SW 1271 (cell line): ENCODE measurements around the gene SCAPER.
"Not testable (repeated sequence)": the region's sequence is repeated elsewhere in the genome, so short reads cannot be mapped to it uniquely, and the experiment has no call there.

Experiments
- DNase-seq, 2 experiments: peaks; one replicate each; lab custom pipeline; 2025; lab: John Stamatoyannopoulos, UW

SCAPER gene

DNA sequence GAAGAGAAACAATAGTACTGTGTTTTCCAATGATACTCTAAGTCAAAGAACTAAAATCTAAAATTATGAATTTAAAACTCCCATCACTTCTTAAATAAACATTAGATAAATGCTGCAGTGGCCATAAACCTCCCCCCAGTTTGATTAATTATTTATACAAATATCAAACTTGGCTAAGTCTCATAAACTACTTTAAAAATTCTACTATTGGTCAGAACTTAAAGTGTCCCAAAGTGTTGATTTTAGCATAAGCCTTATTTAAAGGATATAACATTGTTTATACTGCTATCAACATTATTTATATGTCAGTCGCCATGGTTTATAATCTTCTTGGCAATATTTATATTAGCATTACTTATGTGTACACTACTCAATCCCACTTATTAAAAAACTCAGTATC is 132.4 kb downstream of the SCAPER start:
- DNase-seq: no peak

GRCh38 chr15:76764004-76764403 is 141.1 kb downstream of the SCAPER start:
- DNase-seq: no peak

DNA sequence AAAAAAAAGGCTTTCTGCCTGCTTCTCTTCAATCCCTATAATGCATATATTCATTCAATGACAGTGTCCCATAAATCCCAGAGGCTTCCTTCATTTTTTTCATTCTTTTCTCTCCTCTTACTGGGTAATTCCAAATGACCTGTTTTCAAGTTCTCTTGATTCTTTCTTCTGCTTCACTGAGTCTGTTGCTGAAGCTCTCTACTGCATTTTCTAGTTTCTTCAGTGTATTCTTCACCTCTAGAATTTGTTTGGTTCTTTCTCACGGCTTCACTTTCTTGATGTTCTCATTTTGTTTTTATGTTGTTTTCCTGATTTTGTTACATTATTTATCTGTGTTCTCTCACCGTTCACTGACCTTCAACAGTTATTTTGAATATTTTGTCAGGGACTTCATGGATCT is 141.6 kb downstream of the SCAPER start:
- no peak for DNase-seq

DNA sequence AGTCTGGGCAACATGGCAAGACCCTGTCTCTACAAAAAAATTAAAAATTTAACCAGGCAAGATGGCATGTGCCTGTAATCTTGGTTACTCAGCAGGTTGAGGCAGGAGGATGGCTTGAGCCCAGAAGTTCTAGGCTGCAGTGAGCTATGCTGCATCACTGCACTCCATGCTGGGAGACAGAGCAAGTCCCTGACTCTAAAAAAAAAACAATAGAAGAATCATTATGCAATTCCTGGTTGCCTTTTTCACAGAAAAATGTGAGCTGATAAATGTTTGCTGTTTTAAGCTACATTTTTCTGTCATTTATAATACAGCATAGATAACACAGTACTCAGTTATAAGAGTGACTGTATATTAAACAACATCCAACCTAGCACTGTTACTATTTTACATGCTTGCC is 148.8 kb downstream of the SCAPER start:
- DNase-seq: no peak

- no peak for DNase-seq
These were observed 151.4 kb downstream of the SCAPER start for GRCh38 chr15:76753771-76754170.

GRCh38 chr15:76753131-76753530 is 152.0 kb downstream of the SCAPER start:
- no peak for DNase-seq

DNA sequence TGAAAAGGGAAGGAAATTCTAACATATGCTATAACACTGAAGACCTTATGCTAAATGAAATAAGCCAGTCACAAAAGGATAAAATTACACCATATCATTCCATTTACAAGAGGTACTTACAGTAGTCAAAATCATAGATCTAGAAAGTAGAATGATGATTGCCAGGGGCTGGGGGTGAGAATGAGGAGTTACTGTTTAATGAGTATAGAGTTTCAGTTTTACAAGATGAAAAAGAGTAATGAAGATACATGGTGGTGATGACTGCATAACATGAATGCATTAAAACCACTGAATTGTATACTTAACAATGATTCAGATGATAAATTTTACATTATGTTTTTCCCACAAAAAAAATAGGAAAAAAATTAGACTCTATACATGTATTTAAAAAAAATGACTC is 152.6 kb downstream of the SCAPER start:
- DNase-seq: no peak

- no peak for DNase-seq
These were observed 167.6 kb downstream of the SCAPER start for GRCh38 chr15:76737573-76737972.

GRCh38 chr15:76732321-76732720 is 172.8 kb downstream of the SCAPER start:
- DNase-seq: not testable (repeated sequence)

- no peak for DNase-seq
These were observed 174.9 kb downstream of the SCAPER start for GRCh38 chr15:76730262-76730661.

- no peak for DNase-seq
These were observed 186.3 kb downstream of the SCAPER start for GRCh38 chr15:76718863-76719262.

- no peak for DNase-seq
These were observed 190.2 kb downstream of the SCAPER start for GRCh38 chr15:76714950-76715349.

GRCh38 chr15:76711351-76711827 is 193.8 kb downstream of the SCAPER start:
- DNase-seq: no peak

DNA sequence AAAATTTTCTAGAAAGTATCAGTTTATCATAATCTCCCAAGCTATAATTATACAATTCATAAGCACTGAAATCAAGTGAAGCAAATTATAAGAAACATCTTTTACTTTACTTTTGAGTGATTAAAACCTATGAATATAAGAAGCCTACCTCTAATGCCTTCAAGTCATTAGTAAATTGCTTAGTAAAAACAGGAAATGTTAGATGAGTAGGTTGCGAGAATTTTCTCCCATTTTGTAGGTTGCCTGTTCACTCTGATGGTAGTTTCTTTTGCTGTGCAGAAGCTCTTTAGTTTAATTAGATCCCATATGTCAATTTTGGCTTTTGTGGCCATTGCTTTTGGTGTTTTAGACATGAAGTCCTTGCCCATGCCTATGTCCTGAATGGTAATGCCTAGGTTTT is 201.1 kb downstream of the SCAPER start:
- not testable (repeated sequence) for DNase-seq

DNA sequence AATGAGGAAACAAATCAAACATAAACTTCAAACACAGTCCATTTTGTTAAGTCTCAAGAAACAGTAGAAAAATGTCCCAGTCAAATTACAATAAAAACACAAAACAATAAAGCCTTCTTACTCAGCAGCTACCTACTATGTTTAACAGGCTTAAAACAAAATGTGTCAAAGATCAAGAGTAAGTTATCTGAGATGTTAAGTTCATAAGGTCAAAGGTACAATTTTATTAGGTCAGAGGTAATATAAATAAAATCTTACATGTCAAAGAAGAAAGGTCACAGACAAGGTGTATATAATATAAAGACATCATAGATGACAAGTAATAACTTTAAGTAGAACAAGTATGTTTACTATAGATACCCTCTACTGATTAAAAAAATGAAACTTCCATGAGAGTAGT is 208.3 kb downstream of the SCAPER start:
- no peak for DNase-seq

DNA sequence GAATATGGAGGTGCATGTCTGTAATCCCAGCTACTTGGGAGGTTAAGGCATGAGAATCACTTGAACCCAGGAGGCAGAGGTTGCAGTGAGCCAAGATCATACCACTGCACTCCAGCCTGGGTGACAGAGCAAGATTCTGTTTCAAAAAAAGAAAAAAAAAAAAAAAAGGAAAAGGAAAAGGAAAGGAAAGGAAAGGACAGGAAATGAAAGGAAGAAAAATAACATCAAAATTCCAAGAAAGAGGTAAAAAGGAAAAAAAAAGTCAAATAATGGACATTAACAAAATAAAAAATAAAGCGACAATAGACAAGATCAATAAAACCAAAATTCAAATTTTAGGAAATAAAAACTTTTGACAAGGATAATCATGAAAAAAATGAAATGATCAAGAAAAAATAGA is 212.6 kb downstream of the SCAPER start:
- not testable (repeated sequence) for DNase-seq

- DNase-seq: not testable (repeated sequence)
These were observed 217.5 kb downstream of the SCAPER start for GRCh38 chr15:76687592-76687991.

- no peak for DNase-seq
These were observed 221.1 kb downstream of the SCAPER start for GRCh38 chr15:76684002-76684401.

DNA sequence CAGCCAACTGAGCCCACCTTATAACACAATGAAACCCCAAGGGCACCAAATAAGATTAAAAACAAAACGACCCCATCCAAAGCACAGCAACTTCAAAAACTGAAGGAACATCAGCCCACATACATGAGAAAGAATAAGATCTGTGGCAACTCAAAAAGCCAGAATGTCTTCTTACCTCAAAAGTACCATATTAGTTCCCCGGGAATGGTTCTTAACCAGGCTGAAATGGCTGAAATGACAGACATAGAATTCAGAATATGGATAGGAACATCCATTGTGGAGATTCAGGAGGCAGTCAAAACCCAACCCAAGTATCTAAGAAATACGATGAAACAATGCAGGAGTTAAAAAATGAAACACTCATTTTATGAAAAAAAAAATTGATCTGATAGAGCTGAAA is 222.3 kb downstream of the SCAPER start:
- DNase-seq: no peak

- no peak for DNase-seq
These were observed 222.9 kb downstream of the SCAPER start for GRCh38 chr15:76682259-76682658.

DNA sequence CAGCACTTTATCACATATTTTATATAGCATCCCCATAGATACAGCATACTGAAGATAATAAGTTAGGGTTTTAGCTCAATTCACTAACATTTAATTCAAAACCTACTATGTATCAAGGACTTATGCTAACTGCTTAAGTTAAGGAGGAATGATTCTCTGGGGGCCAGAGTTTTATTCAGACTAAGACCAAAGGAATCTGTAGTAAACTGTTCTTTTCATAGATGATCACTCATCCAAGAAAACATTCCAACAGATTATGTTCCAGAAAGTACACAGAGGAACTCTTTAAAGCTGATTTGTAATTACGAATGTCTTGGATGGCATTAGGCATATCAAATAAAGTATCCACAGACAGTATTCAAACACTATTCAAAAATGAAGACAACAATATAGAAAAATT is 226.4 kb downstream of the SCAPER start:
- DNase-seq: no peak

DNA sequence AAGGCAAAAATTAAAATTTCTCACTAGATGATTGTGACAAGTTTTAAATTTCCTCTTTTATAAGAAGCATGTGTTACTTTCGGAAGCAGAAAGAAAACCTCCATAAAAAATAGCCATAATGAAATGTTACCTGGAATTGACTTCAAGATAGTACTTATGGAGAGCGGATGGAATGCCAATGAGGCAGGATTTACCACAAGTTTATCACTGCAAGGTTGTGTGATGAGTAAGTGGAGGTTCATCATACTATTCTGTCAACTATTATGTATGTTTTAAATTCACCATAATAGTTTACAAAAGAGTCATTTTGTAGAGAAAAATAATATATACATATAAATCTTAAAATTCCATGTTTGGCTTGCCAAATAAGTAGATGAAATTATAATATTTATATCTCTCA is 230.3 kb downstream of the SCAPER start:
- no peak for DNase-seq

DNA sequence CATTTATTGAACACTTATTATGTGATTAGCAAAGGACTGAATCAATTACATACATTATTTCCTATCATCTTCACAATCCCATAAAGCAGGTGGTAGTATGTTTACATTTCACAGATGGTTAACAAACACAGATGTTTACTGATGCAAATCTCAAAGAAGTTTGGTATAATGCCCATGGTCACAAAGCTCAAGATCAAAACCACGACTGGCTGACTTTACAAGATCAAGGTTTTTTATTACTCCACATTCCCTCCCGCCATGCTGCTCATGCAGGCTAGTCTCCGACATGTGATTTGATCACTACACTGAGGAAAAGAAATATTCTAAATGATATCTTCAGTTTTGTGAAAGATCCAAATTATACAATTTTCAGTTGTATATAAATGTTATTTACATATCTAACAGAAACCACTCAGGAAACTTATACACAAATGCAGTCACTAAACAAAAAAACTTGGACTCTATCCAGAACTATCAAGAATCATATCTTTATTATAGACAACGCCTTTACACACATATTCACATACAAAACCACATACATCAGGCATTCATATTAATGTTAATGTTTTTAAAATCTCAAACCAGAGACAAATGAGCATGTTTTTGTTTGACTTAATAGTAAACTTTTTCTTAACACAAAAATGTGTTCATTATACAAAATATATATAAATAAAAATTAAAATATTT is 235.5 kb downstream of the SCAPER start:
- DNase-seq: no peak

DNA sequence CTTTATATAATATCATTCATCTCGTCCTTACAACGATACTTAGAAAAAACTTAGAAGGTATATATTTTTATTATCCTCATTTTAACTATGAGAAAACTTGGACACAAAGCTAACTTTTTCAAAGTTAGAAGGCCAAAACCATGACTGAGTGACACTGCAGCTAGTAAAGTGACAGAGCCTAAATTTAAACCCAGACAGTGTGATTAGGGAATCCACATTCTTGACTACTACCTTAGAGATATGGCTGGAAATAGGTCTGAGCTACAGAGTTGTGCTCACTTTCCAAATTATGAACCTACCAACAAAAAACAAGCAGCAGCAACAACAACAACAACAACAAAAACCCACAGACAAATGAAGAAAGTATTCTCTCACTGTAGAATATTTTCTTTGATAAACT is 236.2 kb downstream of the SCAPER start:
- no peak for DNase-seq
